ENCODE results near the gene ATP8B3.

ATP8B3 gene

DNA sequence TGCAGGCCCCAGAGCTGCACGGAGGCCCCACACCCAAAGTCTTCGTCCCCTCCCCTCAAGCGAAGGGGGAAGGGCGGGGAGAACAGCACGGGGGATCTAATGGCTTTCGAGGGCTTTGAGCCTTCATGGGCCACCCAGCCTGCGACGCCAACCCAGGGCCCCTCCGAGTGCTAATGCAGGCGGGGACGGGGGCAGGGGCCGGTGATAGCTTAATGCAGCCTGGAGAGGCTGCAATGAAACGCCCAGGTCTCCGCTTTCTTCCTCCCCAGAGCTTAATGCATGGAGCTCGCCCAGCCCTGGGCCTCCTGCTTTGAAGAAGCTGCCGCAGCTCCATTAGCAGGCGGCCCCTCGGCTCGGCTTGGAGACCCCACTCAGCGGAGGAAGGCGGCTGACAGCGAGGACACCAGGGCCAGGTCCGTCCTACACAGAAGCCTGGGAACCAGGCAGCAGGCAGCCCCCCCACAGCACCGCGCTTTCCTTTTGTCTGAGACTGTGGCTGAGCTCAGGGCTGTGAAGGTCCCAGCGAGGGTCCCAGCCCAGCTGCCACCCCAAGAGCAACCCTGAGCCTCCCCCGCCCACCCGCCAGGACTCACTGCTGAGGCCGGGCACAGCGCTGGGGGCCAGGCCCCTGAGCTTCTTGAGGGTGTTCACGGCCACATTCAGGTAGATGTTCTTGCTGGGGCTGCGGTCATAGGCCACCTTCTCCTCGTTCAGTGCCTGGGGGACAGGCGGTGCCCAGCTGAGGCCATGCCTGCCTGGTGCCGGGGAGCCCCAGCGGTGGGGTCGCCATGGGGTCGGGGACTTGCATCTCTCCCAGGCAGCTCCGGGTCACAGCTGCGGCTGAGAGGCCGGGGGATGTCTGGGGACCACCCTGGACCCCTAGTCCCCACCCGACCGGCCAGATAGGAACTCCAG is 7.5 kb upstream of the ATP8B3 start:
- no peak overlapping the region for H3K4me3 ChIP-seq (ENCODE audit: low read depth, low read length)
- no peak for DNase-seq (ENCODE audit: low read depth, low spot score)
- ChIA-PET POLR2A (no interaction called here), CTCF (interaction anchor here (1.3 to 14.5 kb wide), 4 partner anchors 10 to 147 kb away, joined by 3 to 292 read pairs (median 6); no protein-coding TSS in a partner anchor)
- TF ChIP-seq, protein P1, sequence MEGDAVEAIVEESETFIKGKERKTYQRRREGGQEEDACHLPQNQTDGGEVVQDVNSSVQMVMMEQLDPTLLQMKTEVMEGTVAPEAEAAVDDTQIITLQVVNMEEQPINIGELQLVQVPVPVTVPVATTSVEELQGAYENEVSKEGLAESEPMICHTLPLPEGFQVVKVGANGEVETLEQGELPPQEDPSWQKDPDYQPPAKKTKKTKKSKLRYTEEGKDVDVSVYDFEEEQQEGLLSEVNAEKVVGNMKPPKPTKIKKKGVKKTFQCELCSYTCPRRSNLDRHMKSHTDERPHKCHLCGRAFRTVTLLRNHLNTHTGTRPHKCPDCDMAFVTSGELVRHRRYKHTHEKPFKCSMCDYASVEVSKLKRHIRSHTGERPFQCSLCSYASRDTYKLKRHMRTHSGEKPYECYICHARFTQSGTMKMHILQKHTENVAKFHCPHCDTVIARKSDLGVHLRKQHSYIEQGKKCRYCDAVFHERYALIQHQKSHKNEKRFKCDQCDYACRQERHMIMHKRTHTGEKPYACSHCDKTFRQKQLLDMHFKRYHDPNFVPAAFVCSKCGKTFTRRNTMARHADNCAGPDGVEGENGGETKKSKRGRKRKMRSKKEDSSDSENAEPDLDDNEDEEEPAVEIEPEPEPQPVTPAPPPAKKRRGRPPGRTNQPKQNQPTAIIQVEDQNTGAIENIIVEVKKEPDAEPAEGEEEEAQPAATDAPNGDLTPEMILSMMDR (IDR thresholded peaks at IDR 0.05; ENCODE audit: insufficient read depth, low read length, missing control alignments), result no peak

DNA sequence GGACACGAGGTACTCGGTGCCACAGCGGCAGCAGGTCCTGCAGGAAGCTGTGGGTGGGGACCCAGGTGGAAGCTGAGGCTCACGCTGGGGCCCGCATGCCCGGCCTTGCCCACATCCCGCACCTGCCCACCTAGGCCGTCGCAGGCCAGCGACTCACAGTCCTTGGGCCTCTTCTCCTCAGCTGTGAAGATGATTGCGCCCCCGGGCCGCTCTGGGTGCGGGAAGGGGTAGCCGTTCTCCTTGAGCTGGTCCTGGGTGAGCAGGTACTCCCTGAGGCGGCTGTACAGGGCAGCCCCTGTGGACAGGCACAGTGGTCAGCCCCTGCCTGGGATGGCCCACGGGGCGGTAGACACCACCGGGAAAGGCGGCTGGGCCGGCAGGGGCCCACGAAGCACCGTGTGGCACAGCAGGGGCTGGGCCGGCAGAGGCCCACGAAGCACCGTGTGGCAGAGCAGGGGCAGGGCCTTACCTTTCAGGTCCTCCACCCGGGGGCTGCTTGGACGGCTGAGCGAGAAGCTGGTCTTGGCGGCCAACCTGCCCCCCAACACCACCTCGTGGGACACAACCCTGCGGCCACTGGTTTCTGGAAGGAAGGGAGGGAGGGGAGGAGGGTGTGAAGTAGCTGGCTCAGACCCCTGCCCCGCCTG is 6.6 kb upstream of the ATP8B3 start:
- ChIA-PET CTCF (interaction anchor here (1.3 to 14.5 kb wide), 5 partner anchors 10 to 146 kb away, joined by 3 to 292 read pairs (median 5); no protein-coding TSS in a partner anchor), POLR2A (no interaction called here)

DNA sequence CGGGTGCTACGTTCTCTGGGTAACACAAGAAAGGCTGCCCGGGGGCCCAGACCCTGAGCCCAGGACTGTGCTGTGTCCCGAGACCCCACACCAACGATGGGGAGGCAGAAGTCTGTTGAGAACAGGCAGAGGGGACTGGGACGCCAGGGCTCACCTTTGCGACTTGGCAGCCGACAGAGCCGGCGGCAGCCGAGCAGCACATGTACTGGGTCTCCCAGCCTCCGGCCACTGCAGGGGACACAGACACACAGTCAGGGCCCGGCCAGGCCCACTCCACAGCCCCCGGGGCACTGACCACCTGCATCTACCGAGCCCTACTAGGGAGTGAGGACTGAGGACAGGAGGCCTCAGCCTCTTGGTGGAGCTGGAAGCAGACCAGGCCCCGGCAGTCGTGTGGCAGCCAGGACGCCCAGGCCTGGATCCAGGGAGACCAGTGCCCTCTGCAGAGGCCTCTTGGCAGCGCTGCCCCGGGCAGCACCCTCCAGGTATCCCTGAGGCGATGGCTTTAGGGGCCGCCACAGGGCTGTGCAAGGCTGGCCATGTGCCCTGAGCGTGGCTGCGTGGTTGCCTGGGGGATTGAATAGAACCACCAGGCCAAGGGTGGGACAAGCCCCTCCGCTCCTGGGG is 5.6 kb upstream of the ATP8B3 start:
- DNase-seq (ENCODE audit: low read depth, low spot score), result no peak
- POLR2A ChIA-PET, result no interaction called here
- CTCF ChIA-PET, result interaction anchor here (1.0 to 14.5 kb wide), 4 partner anchors 9 to 23 kb away, joined by 3 to 292 read pairs (median 8); no protein-coding TSS in a partner anchor
- H3K4me3 ChIP-seq (ENCODE audit: low read depth, low read length), result no peak overlapping the region
- TF ChIP-seq, protein P1 (IDR thresholded peaks at IDR 0.05; ENCODE audit: insufficient read depth, low read length, missing control alignments), result no peak

More for the DNA sequence above, 6.6 kb upstream of the ATP8B3 start:
- H3K4me3 ChIP-seq (ENCODE audit: low read depth, low read length), result no peak overlapping the region
- DNase-seq (ENCODE audit: low read depth, low spot score), result no peak
- TF ChIP-seq, protein P1 (IDR thresholded peaks at IDR 0.05; ENCODE audit: insufficient read depth, low read length, missing control alignments), result no peak

DNA sequence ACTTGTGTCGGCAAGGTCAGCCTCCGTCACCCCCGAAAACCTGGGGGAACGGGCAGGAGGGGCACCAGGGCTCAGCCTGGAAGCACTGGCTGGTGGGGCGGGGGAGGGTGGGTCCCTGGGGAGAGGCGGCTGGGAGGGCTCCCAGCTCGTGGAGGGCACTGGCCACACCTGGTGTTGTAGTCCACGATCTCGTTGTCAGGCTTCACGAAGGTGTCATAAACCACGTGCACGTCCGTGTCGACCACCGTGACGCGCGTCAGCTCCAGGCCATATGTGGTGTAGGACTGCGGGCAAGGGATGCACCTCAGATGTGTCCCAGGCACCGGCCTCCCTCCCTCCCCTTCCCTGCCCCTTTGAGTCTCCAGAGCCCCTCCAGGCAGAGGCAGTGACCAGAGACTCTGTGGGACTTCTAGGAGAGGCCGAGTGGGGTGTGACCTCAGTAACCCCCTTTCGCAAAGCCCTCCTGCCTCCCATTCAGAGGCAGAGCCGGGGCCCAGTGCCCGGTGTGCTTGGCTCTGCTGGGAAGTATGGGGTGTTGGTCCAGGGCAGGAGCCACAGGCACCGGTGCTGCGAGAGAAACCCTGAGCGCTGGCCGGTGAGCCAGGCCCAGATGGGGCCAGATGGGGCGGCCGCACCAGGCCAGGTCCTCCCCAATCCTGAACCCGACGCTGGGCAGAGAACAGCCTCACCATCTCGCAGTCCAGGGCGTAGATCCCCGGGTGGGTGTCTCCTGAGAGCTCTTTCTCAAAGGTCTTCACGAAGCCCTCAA is 4.6 kb upstream of the ATP8B3 start:
- TF ChIP-seq, protein P1 (IDR thresholded peaks at IDR 0.05; ENCODE audit: insufficient read depth, low read length, missing control alignments), result no peak
- no peak for DNase-seq (ENCODE audit: low read depth, low spot score)
- CTCF ChIA-PET, result interaction anchor here (1.0 to 3.5 kb wide), 2 partner anchors 9 to 10 kb away, joined by 8 to 39 read pairs; no protein-coding TSS in a partner anchor
- POLR2A ChIA-PET, result interaction anchor here (0.6 kb wide), 1 partner anchor 233 kb away, joined by 5 read pairs; no protein-coding TSS in a partner anchor
- no peak overlapping the region for H3K4me3 ChIP-seq (ENCODE audit: low read depth, low read length)

DNA sequence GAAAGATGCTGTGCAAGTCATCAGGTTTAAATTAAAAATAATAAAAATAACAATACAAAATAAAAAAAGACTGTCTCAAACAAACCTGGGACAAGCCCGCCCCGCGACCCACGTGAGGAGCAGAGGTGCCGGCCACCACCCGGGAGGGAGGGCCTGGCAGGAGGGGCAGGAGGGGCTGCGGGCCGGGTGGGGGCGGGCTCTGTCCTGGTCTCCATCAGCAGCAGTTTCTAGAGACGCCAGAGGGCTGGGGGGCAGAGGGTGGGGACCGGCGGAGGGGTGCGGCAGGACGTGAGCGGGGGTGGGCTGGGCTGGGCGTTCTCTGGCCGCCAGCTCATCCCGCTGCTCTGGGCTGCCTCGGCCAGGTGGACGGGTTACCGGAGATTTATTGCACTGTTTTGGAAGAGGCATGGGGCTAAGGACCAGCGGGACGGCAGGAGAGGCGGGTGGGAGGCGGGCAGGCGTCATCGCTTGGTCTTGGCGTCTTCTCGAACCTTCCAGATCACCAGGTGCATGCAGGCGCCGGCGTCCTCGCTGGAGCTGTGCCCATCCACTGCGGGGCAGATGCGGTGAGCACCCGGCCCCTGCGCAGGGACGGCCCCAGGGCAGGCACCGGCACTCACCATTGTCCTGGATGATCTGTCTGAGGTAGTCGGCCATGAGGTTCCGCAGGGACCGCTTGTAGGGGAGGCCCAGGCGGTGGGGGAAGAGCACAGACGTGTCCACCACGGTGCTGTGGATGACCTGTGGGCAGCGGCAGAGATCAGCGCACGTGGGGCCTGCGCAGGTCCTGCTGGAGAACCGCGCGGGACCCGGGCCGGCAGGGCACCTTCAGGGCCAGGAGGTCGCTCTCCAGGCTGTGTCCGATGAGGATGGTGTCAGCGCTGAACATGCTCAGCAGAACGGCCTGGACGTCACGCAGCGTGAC is 3.8 kb upstream of the ATP8B3 start:
- ChIA-PET POLR2A (interaction anchor here (0.6 kb wide), 1 partner anchor 233 kb away, joined by 5 read pairs; no protein-coding TSS in a partner anchor), CTCF (interaction anchor here (1.1 to 3.5 kb wide), 2 partner anchors 10 to 21 kb away, joined by 3 to 39 read pairs; no protein-coding TSS in a partner anchor)
- H3K4me3 ChIP-seq (ENCODE audit: low read depth, low read length), result no peak overlapping the region
- no peak for DNase-seq (ENCODE audit: low read depth, low spot score)
- TF ChIP-seq, protein P1 (IDR thresholded peaks at IDR 0.05; ENCODE audit: insufficient read depth, low read length, missing control alignments), result no peak

Data from AG04449 (cell line).